Measurements from ENCODE around the gene PAPPA2. TPM values are rescaled to one million over a fixed set of nuclear protein-coding genes. Genes with fewer than 3 reads are reported as not detected.
"Not testable (repeated sequence)": the region's sequence is repeated elsewhere in the genome, so short reads cannot be mapped to it uniquely, and the experiment has no call there.

The PAPPA2 gene
- total RNA-seq, 1 donor from 2014 or later: 6.1 TPM

DNA sequence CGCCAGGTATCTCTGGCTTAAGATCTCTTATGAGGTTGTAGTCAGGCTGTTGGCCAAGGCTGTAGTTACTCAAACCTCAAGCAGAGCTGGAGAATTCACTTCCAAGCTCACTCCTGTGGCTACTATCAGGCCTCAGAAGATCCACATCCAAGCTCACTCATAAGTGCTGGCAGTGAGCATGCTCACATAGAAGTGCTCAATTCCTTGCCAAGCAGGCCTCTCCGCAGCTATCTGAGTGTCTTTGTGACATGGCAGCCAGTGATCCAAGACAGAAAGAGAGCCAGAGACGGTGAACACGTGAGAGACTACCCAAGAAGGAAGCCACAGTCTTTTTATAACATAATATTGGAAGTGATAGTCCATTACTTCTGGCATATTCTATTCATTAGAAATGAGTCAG is 278.2 kb downstream of the PAPPA2 start:
- FAIRE-seq (no peak), DNase-seq (ENCODE audit: low spot score in 2 of 2) (no peak)

DNA sequence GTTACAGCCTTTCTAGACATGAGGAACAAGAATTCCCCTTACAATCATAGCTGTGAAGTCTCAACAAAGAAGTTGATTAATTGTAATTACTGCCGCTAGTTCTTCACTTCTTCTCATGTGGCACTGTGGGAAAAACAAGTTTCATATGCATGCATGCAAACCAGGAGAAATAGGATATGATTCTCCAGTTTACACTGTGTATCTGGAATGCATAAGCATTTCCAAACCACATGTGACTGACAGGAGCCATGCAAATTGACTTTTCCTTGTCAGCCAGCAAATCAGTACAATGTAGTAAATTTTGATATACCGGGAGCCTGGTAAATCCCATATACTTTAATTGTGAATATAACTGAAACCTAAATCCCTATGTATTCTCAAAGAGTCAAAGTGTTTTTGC is 279.3 kb downstream of the PAPPA2 start:
- DNase-seq (ENCODE audit: low spot score in 2 of 2) (no peak), FAIRE-seq (no peak)

DNA sequence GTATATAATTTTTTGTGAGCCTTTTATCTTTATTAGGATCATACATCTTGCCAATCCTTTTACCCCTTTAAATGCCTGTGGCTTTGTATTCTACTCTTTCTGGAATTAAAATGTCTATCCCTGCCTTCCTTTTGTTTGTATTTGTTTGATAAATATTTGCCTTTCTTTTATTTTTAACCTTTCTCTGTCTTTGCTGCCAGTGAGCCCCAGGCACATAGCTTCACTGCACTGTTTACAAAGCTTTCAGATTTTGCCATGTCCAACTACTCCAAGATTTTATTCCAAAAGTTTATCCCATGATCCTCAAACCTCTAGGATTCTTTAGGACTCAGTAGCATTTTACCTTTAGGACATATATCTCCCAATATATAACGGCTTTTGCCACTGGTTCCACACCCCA is 281.2 kb downstream of the PAPPA2 start:
- FAIRE-seq (no peak), DNase-seq (ENCODE audit: low spot score in 2 of 2) (no peak)

DNA sequence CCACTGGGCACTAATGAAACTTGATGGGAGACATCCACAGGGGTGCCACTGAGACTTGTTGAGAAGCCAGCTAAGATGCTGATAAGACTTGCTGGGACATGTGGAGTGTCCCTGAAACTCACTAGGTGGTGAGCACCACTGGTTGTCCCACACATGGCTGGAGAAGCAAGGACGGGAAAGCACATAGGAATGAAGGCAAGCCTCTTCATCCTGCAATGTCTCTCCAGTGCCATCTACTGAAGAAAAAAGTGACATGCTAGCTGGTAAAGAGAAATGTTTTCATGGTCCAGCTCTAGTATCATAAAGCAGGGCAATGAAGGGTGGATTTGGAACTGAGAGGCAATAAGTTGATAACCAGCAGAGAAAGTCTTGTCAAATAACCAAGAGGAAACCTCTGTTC is 283.0 kb downstream of the PAPPA2 start:
- FAIRE-seq: no peak
- DNase-seq (ENCODE audit: low spot score in 2 of 2): no peak

DNA sequence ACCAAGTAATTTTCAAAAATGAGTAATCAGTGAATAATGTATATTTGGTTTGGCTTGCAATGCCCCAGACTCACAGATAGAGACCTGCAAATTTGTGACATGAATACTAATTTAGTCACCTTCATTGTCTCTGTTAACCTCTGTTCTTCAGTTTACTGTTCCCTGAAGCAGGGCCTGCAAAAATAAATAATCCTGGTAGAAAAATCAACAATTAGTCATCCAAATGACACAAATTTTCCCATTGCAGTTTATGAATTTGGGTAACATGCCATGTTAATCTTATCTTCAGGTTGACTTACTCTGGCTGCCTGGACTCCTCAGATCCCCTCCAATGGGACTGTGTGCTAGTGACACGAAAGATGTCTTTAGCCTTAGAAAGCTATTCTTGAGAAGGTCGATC is 289.5 kb downstream of the PAPPA2 start:
- FAIRE-seq: no peak
- no peak for DNase-seq (ENCODE audit: low spot score in 2 of 2)

DNA sequence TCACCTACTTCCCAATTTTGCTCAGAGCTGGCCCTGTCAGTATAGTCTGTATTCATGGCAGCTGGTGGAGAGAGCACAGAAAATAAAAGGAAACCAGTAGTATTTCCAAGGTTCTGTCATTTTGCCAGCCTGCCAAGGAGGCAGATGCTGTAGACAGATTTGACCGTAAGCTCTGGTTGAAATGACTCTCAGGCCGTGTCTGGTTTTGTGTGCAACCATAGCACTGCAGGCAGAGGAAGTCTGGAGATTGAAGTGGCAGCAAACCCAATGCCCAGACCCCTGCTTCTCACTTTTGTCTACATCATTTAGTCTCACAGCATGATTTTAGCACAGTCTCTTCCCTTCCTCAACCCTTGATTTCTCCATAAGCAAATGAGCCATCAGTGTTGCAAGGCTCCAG is 291.7 kb downstream of the PAPPA2 start:
- FAIRE-seq (no peak), DNase-seq (ENCODE audit: low spot score in 2 of 2) (no peak)

DNA sequence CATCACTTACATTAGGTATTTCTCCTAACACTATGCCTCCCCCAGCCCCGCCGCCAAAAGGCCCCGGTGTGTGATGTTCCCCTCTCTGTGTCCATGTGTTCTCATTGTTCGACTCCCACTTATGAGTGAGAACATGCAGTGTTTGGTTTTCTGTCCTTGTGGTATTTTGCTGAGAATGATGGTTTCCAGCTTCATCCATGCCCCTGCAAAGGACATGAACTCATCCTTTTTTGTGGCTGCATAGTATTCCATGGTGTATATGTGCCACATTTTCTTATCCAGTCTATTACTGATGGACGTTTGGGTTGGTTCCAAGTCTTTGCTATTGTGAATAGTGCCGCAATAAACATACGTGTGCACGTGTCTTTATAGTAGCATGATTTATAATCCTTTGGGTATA is 293.8 kb downstream of the PAPPA2 start:
- DNase-seq (ENCODE audit: low spot score in 2 of 2); FAIRE-seq: not testable (repeated sequence)

DNA sequence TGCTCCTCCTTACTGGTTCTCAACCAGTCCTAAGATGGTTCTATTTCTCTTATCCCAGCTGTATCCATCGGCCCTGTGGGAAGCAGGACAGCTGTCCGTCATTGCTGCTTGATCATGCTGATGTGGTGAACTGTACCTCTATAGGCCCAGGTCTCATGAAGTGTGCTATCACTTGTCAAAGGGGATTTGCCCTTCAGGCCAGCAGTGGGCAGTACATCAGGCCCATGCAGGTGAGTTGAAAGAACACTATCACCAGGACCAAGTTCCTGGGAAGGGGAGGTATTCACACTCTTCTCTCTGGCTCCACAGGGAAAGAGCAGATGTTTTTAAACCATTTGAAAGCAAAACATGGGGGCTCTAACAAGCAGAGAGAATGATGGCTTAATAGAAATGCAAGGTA is 302.6 kb downstream of the PAPPA2 start:
- no peak for DNase-seq (ENCODE audit: low spot score in 2 of 2)
- FAIRE-seq: no peak

DNA sequence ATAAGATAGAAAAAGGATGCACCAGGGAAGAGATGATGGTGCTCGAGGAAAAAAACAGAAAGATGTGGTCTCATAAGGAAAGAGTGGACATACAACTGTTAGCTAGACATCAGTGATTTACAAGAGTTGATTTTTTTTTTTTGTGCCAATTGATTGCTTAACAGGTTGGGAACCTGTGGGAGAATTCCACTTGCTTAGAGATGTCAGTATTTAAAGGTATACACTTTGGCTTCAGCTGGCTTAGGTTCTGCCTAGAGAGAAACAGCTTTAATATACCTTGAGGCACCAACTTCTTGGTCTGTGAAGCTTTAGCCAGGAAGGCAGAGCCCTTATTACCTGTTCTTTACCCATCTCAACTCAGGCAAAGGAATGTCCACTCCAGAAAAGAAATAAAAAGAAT is 303.8 kb downstream of the PAPPA2 start:
- DNase-seq (ENCODE audit: low spot score in 2 of 2): no peak
- no peak for FAIRE-seq

DNA sequence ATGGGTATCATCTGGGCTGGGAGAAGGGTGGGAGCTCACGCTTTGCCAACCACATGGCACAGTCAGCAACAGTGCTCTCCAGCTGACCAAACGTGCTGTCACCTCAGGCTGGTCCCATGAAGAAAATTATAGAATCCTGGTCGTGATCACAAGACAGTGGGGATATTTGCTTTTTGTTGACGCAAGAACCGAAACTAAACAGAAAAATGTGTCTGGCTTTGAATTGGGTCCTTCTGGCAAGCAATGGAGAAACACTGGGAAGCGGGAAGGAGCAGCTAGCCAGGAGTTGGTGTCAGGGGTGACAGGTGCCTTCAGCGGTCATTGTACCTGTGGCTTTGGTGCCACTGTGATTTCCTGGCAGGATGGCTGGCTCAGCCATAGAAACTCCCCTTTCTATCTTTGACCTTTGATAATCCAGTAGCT is 304.8 kb downstream of the PAPPA2 start:
- DNase-seq (ENCODE audit: low spot score in 2 of 2) (no peak), FAIRE-seq (no peak)

DNA sequence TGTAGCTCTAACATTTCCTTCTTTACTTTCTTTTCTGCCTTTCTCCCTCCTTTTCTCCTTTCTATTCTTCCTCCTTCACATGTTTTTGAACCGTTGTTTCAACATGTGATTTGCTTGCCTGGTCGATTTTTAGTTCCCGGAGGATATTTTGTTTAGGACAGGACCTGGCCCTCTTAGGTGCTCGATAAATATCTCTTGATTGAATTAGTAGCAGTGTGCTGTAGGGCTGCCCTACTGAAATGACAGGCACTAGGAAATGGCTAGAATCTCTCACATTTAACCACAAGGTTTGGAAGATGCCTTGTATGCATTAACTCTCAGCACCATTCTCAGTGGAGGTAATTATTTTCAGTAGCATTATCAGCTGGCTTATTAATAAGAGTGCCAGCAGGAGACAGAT is 305.6 kb downstream of the PAPPA2 start:
- FAIRE-seq (no peak), DNase-seq (ENCODE audit: low spot score in 2 of 2) (no peak)

DNA sequence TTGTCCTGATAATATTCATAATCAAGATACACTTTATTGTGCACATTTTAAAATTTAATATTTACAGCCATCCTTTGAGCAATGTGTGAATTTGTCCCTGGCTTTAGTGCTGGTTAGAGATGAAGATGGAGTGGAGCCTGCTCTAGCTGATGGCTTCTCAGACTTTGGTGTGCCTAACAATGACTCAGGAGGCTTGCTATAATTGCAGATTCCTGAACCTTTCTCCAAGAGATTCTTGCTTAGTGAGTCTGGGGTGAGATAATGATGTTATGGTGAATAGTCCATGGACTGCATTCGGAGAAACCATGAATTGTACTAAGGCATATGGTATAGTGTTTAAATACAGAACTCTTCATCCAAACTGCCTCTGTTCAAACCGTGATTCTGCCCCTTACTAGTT is 307.1 kb downstream of the PAPPA2 start:
- FAIRE-seq (no peak), DNase-seq (ENCODE audit: low spot score in 2 of 2) (no peak)

DNA sequence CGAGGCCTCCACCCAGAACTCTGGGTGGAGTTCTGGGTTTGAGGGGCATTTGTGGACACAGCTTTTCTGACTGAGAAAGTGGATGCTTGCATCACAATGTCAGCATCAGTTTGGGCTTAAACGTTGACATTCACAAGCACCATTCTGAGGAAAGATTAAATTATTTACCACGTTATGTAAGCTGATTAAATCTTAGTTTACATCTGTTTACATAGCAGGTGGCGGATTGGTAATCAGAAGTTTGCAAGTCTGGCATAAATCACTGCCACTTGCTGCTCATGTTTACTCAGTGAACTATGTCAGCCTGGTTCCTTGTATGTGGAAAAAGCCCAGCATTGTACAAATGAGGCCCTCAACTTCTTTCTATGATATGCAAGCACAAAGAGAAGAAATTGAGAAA is 310.1 kb downstream of the PAPPA2 start:
- no peak for DNase-seq (ENCODE audit: low spot score in 2 of 2)
- no peak for FAIRE-seq

DNA sequence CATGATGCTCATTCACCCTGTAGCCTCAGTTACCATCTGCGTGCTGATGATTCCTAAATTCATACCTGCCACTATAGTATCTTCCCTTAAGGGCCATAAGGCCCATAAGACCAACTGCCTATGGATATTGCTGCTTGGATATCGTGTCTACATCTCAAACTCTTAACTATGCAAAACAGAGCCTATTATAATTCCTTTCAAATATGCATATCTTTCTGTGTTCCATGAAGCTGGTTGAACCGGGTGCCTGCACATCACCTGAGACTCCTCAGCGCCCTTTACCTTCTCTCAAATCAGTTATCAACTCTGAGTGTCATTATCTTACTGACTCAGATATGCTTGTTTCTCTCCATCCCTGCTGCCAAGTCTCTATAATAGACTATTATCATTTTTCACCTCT is 311.2 kb downstream of the PAPPA2 start:
- FAIRE-seq (no peak), DNase-seq (ENCODE audit: low spot score in 2 of 2) (no peak)

DNA sequence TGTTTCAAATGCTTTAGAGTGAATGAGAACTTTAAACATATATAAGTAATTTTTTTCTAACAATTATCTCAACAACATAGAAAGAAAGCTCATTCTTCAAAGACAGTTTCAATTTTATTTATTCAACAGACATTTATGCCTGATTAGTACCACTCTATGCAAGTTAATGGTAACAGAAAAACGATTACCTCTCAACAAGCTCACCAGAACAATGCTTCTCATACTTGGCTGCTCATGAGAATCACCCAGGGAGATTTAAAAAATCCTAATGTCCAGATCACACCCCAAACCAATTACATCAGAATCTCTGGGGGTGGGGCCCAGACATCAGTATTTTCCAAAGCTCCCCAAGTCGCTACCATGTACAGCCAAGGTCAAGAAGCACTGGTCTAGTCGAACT is 312.4 kb downstream of the PAPPA2 start:
- DNase-seq (ENCODE audit: low spot score in 2 of 2): no peak
- FAIRE-seq: no peak

DNA sequence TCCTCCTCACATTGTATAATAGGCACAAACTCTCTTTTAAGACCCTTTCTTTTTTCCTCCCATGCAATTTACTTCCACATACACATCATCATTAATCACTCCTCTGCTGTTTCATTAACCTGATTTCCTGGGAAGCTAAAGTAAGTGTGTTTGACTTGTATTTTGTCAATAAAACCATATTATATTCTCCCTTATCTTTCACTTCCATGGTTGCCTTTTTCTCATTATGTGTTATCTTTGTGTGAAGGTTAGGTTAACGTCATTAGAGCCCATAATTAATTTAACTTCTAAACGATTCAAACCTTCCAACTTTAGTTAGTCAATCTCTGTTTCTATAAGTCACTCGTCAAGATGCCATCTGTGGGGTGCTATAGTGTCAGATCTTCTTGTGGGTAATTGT is 313.0 kb downstream of the PAPPA2 start:
- DNase-seq (ENCODE audit: low spot score in 2 of 2) (no peak), FAIRE-seq (no peak)

DNA sequence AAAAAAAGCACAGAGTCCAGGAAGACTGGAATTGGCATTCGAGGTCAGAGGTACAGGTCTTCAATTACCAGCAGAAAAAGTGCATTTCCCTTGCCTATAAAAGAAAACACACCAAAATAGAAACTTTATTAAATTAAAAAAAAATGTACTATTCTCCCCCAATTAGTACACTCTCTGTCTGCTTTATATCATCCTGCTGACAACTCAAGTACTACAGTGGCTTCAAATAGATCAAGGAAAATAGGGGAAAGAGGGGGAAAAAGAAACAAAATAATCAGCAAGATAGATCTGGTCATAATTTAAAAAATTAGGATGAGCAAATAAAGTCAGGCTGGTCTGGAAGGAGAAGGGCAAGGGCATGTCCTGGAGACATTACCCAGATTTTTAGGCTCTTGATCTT is 315.1 kb downstream of the PAPPA2 start:
- FAIRE-seq: no peak

DNA sequence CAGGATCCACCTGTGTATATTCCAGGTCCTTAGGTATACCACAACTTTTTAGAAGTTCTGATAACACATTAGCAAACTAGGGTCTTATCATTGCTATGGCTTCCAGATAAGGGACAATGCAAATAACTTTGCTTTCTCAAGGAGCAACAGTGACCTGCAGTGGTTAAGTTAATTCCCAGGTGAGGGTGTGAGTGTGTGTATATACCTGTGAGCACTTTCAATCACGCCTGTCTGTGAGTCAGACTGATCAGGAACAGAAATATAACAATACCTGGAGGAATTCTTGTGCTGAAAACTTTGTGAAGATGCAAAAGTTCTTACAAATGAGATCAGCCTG is 317.0 kb downstream of the PAPPA2 start:
- DNase-seq (ENCODE audit: low spot score in 2 of 2) (no peak), FAIRE-seq (no peak)

More for the DNA sequence above, 315.1 kb downstream of the PAPPA2 start:
- no peak for DNase-seq (ENCODE audit: low spot score in 2 of 2)

DNA sequence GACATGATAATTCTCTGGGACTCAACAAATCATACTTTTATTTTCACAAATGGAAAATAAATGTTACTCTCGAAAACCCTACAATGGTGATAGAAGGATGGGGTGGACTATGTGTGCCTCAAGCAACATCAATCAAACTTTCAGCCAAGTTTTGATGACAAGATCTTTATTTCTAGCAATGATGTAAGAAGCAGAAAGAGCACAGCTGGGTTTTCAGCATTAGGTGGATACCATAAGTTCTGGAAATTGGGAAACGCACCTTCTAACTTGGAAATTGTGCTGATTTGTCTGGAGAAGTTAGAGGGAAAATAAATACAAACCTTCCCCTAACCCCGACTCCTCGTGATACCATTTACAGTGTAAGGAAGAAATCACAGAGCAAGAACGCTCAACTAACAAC is 320.3 kb downstream of the PAPPA2 start:
- FAIRE-seq (no peak), DNase-seq (ENCODE audit: low spot score in 2 of 2) (no peak)

DNA sequence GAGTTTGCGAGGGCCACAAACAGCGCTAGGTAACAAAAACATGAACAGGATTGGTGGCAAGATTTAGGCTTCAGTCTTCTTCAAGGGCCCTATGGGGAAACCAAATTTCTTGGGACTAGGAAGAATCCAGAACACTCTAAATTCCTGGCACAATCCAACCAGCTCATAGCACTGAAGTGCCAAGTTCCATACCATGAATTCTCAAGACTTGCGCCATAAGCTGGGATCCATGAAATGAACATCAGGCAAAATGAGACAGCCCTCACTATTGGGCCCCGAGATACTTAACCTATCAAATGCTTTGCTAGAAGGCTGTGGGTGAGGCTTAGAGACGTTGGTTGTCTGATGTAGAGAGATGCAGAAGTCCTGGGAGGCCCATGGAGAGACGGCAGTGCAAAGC is 322.1 kb downstream of the PAPPA2 start:
- FAIRE-seq: no peak

DNA sequence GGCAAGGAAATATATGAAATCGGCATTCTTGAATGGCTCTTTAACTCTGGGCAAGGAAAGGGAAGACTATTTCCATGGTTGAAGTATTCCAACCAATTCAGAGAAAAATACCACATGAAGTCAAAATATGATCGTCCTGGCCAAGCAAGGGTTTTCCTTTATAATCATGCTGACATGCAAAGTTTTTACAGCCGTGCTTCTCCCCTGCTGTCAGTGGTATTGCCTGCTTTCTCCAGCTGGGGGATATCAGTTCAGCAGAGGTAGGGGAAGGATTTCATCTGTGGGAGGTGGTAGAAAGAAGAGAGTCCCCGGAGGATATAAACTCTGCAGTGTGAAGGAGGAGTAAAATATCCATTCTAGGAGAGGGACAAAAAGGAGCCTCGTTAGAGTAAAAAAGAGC is 322.8 kb downstream of the PAPPA2 start:
- FAIRE-seq: no peak
- no peak for DNase-seq (ENCODE audit: low spot score in 2 of 2)

More for the DNA sequence above, 322.1 kb downstream of the PAPPA2 start:
- no peak for DNase-seq (ENCODE audit: low spot score in 2 of 2)

DNA sequence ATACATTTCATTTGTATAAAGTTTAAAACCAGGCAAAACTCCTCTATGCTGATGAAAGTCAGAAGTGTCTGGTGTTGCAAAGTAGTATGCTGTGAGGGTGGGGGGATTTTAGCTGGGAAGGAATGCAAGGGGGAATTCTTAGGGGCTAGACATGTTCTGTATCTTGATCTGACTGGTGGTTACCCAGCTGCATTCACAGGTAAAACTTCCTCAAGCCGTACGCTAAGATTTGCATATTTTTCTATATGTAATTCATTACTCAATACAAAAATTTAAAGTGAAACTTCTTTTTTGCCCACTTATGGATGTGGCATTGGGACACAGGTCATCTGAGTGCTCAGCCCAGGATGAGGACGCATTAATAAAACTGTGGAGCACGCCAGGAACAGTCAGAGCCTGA is 323.3 kb downstream of the PAPPA2 start:
- FAIRE-seq (no peak), DNase-seq (ENCODE audit: low spot score in 2 of 2) (no peak)

DNA sequence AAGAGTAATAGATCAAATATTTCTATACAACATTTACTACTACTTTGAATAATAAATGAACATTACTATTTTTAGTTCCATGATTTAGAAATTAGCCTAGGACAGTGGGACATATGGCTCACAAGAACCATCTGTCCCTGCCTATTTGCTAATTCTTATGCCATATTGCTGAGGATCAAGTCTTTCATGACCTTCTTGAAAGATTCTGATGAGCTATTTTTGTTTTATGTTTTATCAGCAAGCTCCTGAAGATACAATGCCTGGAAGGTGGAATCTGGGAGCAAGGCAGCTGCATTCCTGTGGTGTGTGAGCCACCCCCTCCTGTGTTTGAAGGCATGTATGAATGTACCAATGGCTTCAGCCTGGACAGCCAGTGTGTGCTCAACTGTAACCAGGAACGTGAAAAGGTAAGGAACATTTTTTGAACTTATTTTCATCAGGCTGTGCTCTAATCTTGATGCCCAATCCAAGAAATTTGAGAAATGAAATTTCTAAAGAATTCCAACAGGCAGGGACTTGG is 326.7 kb downstream of the PAPPA2 start:
- no peak for DNase-seq (ENCODE audit: low spot score in 2 of 2)
- no peak for FAIRE-seq

Data from frontal cortex (tissue), 4 donors.